GM18520 (cell line): ENCODE results near the gene KCNAB1.
"Not testable (repeated sequence)": the region's sequence is repeated elsewhere in the genome, so short reads cannot be mapped to it uniquely, and the experiment has no call there.

ENCODE experiments used
- ATAC-seq: cut with Tn5 transposase; IDR thresholded peaks from one replicate; pipeline ENCODE4 v1.9.1; 2021; ENCODE audit not compliant: unreplicated experiment

The KCNAB1 gene

DNA sequence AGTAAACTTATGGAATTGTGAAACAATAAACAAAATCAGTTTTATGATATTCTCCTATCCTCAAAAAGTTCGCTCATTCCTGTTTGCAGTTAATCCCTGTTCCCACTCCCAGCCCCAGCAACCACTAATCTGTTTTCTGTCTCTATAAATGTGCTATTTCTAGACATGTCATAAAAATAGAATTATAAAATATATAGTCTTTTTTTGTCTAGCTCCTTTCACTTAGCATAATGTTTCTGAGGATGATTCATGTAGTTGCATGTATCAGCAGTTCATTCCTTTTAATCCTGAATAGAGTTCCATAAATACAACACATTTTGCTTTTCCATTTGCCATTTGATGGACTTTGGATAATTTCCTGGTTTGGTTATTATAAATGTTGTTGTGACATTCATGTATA, 140.0 kb downstream of the KCNAB1 start:
- ATAC-seq = no peak

- ATAC-seq = no peak
Measured at GRCh38 chr3:156264771-156265170, 144.4 kb downstream of the KCNAB1 start.

- no peak for ATAC-seq
Measured at GRCh38 chr3:156271508-156271907, 151.1 kb downstream of the KCNAB1 start.

DNA sequence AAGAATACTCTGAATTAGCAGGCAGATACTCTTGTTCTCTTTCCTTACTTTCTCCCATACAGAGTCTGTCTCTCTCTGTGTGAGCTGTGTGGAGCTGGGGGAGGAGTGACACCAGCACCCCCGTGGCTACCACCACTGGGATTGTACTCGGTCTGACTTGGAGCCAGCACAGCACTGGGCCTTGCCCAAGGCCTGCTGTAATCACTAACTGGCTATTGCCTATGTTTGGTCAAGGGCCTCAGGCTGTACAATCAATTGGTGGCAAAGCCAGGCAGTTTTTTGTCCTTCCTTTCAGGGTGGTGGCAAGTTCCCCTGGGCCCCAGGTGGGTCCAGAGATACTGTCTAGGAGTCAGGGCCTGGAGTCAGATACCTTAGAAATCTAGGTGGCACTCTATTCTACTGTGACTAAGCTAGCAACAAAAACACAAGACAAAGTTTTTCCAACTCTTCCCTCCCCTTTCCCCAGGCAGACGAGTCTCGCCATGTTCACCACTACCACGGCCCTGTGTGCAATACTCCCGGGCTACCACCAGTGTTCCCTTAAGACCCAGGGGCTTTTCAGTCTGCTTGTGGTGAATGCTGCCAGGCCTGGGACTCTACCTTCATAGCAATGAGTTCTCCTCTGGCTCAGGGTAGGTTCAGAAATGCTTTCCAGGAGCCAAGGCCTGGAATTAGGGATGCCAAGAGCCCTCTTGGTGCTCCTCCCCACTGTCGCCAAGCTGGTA, 151.8 kb downstream of the KCNAB1 start:
- ATAC-seq = no peak

GRCh38 chr3:156273111-156273694, 152.8 kb downstream of the KCNAB1 start:
- ATAC-seq = no peak

GRCh38 chr3:156274791-156275190, 154.4 kb downstream of the KCNAB1 start:
- ATAC-seq = no peak

DNA sequence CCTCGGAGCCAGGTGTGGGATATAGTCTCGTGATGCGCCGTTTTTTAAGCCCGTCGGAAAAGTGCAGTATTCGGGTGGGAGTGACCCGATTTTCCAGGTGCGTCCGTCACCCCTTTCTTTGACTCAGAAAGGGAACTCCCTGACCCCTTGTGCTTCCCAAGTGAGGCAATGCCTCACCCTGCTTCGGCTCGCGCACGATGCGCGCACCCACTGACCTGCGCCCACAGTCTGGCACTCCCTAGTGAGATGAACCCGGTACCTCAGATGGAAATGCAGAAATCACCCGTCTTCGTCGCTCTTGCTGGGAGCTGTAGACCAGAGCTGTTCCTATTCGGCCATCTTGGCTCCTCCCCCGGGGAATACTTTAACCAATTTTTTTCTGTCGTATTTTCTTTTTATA, 164.3 kb downstream of the KCNAB1 start:
- not testable (repeated sequence) for ATAC-seq

GRCh38 chr3:156285626-156286025, 165.2 kb downstream of the KCNAB1 start:
- ATAC-seq = no peak

DNA sequence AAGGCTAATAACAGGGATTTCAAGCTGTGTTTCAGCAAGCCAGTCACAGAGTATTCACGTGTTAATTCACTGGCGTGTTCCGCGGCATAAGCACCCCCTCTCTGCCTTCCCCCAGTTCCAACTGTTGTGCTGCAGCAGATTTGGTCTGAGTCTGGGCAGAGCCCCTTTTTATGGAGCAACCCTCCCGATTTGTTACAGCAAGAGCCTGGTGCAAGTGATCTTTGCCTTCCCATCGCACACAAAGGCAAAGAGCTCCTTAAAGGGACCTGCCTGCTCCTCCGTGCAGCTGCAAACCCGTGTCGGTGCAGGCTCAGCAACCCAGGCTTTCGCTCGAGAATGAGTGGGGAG, 170.5 kb downstream of the KCNAB1 start:
- no peak for ATAC-seq

DNA sequence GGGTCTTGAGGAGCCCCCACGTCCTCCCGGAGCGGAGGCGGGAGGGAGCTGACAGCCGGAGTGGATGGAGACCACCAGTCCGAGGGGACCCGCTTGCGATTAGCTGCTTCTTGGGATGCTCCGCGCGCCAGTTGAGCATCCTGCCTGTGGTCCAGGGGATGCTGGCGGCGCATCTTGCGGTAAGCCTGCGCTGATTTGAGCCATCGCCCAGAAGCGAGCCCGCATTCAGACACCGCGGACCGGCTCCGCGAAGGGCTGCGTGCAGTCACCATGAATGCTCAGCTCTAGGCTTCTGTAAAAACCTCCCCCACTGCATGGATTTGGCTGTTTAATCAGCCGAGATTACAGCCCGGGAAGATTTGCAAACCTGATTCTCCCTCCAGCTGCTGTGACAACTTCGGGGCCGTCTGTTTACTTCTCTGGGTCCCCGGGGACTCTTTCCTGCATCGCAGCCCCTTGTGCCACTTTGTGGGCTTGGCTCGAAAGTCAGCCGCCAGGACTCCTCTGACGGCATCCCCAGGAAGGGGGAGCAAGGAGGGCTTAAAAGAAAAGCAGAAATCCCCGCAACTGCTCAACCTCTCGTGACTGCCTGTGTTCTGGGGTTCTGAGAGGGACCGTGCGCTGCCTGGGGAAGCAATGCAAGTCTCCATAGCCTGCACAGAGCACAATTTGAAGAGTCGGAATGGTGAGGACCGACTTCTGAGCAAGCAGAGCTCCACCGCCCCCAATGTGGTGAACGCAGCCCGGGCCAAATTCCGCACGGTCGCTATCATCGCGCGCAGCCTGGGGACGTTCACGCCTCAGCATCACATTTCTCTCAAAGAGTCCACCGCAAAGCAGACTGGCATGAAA, 171.1 kb downstream of the KCNAB1 start:
- no peak for ATAC-seq

DNA sequence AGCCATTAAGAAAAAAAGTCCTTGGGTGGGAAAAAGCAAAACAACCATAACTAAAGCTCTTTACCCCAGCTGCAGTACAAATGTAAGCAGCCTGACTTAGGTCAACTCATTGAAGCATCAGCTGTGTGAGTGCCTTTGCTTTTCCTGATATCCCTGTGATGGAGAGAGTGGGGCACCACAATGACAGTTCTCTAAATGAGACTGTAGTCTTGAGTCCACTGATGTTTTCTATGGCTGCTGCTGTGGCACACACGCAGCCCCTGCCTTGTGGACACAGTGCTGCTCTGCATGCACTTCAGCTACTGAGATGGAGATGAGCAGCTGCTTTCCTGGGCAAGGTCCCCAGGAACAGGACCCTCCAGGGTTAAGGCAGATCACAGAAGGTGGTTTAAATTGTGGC, 173.2 kb downstream of the KCNAB1 start:
- no peak for ATAC-seq

- no peak for ATAC-seq
Measured at GRCh38 chr3:156297582-156297981, 177.2 kb downstream of the KCNAB1 start.

DNA sequence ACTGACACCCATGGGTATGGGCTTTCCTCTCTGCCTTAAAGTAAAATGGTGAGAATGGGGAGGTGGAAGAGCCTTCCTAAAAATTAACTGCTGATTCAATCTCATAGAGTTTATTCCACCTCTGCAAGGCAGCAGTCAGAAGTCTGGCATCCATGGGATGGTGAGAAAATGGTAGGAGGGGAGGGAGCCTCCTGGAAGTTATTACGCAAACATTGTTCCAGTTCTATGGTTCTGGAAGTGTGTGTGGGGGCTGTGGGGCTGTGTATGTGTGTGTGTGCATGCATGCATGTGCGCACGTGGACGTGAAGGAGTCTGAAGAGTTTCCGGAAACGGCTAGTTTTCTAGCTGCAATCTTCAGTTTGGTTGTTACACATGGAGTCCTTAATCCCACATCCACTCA, 177.6 kb downstream of the KCNAB1 start:
- ATAC-seq = no peak

- no peak for ATAC-seq
Measured at GRCh38 chr3:156298938-156299337, 178.6 kb downstream of the KCNAB1 start.

- no peak for ATAC-seq
Measured at GRCh38 chr3:156299569-156299968, 179.2 kb downstream of the KCNAB1 start.

DNA sequence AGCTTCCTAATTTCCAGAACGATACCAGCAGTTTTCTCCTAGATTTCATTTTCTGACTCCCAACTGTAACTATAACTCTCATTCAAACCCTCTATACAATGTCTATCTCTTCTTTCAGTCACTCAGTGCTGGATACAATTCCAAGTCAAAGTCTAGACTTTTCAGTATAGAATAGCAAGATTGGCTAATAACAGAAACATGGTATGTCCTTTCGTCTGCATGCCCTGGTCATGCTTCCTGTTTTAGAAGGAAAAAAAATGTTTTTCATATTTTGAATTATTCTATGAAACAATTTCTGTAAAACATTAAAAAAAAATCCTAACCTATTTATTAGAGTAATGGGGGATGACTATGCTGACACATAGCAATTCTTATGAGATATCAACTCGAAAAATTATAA, 180.0 kb downstream of the KCNAB1 start:
- ATAC-seq = no peak

DNA sequence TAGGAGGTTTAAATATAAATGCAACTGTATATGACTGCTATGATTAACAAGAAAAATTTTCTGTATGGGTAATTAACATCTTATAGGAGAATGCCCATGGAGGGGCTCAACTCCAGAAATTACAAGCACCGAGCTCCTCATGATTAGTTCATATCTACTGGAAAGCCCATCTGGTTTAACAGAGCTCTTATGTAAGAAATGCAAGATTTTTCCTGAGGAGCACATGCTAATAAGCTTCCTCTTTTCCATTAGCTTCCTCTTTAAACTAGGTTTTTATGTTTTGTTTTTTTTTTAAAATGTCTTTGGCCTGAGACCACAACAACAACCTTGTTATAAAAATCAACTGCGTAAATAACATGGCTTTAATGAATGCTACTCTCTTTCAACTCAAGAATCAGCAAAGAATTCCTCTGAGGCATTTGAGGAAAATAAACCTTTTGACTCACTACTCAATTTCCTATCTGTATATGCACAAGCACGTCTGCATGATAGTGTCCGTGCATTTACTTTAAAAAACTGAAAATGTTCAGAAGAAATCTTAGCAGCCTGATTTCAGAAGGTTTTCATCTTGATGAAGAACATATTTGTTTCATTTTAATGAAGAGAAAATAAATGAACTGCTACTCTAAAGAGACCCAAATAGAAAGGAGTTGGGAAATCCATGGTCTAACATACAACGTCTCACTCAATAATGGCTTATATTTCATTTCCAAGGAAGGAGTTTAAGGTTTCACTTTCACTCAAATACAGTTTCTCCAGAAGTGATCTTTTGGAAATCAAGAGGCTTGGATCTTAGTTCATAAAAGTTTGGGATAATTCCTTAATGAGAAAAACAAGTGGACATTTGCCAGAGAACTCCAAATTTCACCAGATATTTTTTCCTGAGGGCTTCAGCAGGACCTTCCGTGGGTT, 180.8 kb downstream of the KCNAB1 start:
- ATAC-seq = no peak

DNA sequence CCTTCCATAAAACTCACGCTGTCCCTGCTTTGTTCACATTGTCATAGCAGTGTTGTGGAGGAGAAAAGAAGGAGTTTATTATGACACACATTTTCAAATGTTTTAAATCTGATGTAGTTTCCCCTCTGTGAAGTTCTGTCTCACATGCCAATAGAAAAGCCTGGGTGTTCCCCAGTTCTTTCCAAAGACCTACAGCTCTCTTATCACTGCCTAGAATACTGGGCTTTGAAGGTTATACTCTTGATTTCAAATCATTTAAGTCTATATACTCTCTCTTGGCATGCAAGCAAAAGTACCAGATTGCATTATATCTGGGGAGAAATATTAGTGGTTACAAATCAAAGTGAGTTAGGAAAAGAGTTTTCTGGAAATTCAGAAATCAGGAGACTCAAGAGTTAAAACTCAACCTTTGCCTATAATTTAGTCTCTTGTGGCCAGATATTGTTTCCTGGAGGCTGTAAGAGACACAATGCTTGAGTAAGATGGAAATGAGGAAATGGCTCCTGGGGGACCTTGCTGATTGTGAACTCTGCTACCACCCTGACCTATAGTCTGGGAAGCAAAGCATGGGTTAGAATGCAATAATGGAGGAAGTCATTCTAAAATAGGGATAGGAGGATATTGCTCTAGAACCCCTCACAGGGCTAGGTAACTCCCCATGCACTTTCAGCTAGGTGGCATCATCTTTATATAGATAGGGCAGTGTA, 182.8 kb downstream of the KCNAB1 start:
- no peak for ATAC-seq

GRCh38 chr3:156304406-156304805, 184.0 kb downstream of the KCNAB1 start:
- no peak for ATAC-seq

DNA sequence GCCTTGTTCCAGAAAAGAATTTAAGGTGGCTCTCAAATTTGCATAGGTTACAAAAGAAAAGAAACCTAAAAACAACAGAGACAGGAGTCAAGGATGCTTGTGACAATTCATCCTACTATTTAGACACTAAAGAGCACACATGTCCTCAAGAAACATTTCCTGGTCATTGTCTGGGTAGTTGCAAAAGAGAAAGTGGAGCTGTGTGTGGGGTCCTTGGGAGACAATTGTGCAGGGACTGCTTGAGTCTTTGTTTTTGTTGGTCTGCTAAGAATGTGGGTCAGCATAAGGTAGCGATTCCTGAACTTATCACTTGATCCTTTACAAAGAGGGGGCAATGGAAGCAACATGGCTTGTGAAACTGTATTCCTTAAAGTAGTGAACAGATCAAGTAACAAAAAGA, 185.3 kb downstream of the KCNAB1 start:
- no peak for ATAC-seq
